GM12864 (cell line): ENCODE results near the gene BMP3.

Experiments used
- DNase-seq: peaks from one replicate; pipeline ENCODE4 v3.0.0-alpha.2; 2011; ENCODE audit warnings: low read depth
- H3K4me3 ChIP-seq: 2 replicates; pipeline ENCODE4 v1.5.1; 2011; ENCODE audit warnings: mild to moderate bottlenecking, low read depth, low read length, control low read depth
- CTCF ChIP-seq: IDR thresholded peaks from 2 replicates; pipeline ENCODE4 v1.5.1; 2011; ENCODE audit warnings: low read depth, mild to moderate bottlenecking, moderate library complexity, low read length, control low read depth, inconsistent platforms; ENCODE audit errors: missing control alignments

BMP3 gene

GRCh38 chr4:81040012-81040659 is 9.6 kb downstream of the BMP3 start:
- no peak overlapping the region for H3K4me3 ChIP-seq
- DNase-seq, result no peak
- peak; percentile 61 for TF ChIP-seq CTCF

GRCh38 chr4:81042578-81043365 is 12.3 kb downstream of the BMP3 start:
- TF ChIP-seq CTCF, result no peak
- no peak overlapping the region for H3K4me3 ChIP-seq
- DNase-seq, result no peak

- no peak overlapping the region for H3K4me3 ChIP-seq
- no peak for TF ChIP-seq CTCF
These were observed 18.8 kb downstream of the BMP3 start for GRCh38 chr4:81049330-81049729.

GRCh38 chr4:81049907-81050306 is 19.4 kb downstream of the BMP3 start:
- TF ChIP-seq CTCF, result no peak
- no peak overlapping the region for H3K4me3 ChIP-seq
- DNase-seq, result no peak

More at GRCh38 chr4:81049330-81049729, 18.8 kb downstream of the BMP3 start:
- no peak for DNase-seq

GRCh38 chr4:81052119-81053068 is 21.9 kb downstream of the BMP3 start:
- peak; percentile 88 for DNase-seq
- peak; percentile 56 for TF ChIP-seq CTCF
- no peak overlapping the region for H3K4me3 ChIP-seq

- DNase-seq, result no peak
- H3K4me3 ChIP-seq, result no peak overlapping the region
- no peak for TF ChIP-seq CTCF
These were observed 28.1 kb downstream of the BMP3 start for GRCh38 chr4:81058621-81059020.
